ENCODE results near the gene KCP. TPM values are rescaled to one million over a fixed set of nuclear protein-coding genes. Genes with fewer than 3 reads are reported as not detected.

The KCP gene
- total RNA-seq, 1 experiment from 2014 or later = 2.7 TPM

DNA sequence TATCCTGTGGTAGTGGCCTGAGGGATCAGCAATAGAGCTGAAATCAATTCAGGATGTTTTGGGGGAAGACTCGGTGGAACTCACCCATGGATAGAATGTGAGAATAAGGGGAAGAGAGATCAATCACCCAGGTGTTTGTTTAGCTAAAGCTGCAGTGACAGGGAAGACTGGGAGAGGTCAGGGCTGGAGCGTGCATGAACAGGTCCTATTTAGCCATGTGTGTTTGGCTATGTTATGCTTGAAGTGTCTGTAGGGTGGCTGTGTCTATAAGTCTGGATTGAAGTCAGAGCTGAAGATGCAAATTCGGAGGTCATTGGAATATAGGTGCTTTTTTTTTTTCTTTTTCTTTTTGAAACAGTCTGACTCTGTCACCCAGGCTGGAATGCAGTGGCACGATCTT is 43.3 kb downstream of the KCP start:
- ChIA-PET POLR2A (interaction anchor here (1.0 kb wide), 2 partner anchors 16 to 34 kb away, joined by 3 to 4 read pairs; no protein-coding TSS in a partner anchor), CTCF (interaction anchor here (0.9 to 4.5 kb wide), 7 partner anchors 13 to 393 kb away, joined by 3 to 44 read pairs (median 4); no protein-coding TSS in a partner anchor)
- H3K9me3 Mint-ChIP-seq = no peaks in the 10 kb centered on the region
- ATAC-seq (no peak), DNase-seq (ENCODE audit: low spot score) (no peak)
- peaks cover 26% of the 10 kb centered on the region for H3K4me1 Mint-ChIP-seq
- no peak overlapping the region for H3K27ac Mint-ChIP-seq
- no peak overlapping the region; the same call in 1 of the 2 replicates for H3K4me3 Mint-ChIP-seq
- H3K36me3 Mint-ChIP-seq = peaks cover 9% of the 10 kb centered on the region
- TF ChIP-seq ATF1 (CRISPR knock-in tag; IDR thresholded peaks at IDR 0.05) (no peak), RORB (CRISPR knock-in tag; IDR thresholded peaks at IDR 0.05) (no peak), CBFB (CRISPR knock-in tag; IDR thresholded peaks at IDR 0.05; ENCODE audit: low read depth) (no peak), NFYB (CRISPR knock-in tag; conservative IDR thresholded peaks at IDR 0.05; ENCODE audit: low read depth) (no peak), KAT7 (CRISPR knock-in tag; IDR thresholded peaks at IDR 0.05; ENCODE audit: borderline replicate concordance) (no peak), GABPB1 (CRISPR knock-in tag; IDR thresholded peaks at IDR 0.05) (no peak)
- TF ChIP-seq, protein P1, sequence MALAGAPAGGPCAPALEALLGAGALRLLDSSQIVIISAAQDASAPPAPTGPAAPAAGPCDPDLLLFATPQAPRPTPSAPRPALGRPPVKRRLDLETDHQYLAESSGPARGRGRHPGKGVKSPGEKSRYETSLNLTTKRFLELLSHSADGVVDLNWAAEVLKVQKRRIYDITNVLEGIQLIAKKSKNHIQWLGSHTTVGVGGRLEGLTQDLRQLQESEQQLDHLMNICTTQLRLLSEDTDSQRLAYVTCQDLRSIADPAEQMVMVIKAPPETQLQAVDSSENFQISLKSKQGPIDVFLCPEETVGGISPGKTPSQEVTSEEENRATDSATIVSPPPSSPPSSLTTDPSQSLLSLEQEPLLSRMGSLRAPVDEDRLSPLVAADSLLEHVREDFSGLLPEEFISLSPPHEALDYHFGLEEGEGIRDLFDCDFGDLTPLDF (CRISPR knock-in tag; IDR thresholded peaks at IDR 0.05) = no peak
- TF ChIP-seq, protein P2, sequence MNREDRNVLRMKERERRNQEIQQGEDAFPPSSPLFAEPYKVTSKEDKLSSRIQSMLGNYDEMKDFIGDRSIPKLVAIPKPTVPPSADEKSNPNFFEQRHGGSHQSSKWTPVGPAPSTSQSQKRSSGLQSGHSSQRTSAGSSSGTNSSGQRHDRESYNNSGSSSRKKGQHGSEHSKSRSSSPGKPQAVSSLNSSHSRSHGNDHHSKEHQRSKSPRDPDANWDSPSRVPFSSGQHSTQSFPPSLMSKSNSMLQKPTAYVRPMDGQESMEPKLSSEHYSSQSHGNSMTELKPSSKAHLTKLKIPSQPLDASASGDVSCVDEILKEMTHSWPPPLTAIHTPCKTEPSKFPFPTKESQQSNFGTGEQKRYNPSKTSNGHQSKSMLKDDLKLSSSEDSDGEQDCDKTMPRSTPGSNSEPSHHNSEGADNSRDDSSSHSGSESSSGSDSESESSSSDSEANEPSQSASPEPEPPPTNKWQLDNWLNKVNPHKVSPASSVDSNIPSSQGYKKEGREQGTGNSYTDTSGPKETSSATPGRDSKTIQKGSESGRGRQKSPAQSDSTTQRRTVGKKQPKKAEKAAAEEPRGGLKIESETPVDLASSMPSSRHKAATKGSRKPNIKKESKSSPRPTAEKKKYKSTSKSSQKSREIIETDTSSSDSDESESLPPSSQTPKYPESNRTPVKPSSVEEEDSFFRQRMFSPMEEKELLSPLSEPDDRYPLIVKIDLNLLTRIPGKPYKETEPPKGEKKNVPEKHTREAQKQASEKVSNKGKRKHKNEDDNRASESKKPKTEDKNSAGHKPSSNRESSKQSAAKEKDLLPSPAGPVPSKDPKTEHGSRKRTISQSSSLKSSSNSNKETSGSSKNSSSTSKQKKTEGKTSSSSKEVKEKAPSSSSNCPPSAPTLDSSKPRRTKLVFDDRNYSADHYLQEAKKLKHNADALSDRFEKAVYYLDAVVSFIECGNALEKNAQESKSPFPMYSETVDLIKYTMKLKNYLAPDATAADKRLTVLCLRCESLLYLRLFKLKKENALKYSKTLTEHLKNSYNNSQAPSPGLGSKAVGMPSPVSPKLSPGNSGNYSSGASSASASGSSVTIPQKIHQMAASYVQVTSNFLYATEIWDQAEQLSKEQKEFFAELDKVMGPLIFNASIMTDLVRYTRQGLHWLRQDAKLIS (CRISPR knock-in tag; IDR thresholded peaks at IDR 0.05; ENCODE audit: borderline replicate concordance) = no peak
- TF ChIP-seq, protein P3, sequence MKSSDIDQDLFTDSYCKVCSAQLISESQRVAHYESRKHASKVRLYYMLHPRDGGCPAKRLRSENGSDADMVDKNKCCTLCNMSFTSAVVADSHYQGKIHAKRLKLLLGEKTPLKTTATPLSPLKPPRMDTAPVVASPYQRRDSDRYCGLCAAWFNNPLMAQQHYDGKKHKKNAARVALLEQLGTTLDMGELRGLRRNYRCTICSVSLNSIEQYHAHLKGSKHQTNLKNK (CRISPR knock-in tag; IDR thresholded peaks at IDR 0.05) = no peak
- H3K27me3 Mint-ChIP-seq (ENCODE audit: low read depth) = peaks cover 52% of the 10 kb centered on the region

DNA sequence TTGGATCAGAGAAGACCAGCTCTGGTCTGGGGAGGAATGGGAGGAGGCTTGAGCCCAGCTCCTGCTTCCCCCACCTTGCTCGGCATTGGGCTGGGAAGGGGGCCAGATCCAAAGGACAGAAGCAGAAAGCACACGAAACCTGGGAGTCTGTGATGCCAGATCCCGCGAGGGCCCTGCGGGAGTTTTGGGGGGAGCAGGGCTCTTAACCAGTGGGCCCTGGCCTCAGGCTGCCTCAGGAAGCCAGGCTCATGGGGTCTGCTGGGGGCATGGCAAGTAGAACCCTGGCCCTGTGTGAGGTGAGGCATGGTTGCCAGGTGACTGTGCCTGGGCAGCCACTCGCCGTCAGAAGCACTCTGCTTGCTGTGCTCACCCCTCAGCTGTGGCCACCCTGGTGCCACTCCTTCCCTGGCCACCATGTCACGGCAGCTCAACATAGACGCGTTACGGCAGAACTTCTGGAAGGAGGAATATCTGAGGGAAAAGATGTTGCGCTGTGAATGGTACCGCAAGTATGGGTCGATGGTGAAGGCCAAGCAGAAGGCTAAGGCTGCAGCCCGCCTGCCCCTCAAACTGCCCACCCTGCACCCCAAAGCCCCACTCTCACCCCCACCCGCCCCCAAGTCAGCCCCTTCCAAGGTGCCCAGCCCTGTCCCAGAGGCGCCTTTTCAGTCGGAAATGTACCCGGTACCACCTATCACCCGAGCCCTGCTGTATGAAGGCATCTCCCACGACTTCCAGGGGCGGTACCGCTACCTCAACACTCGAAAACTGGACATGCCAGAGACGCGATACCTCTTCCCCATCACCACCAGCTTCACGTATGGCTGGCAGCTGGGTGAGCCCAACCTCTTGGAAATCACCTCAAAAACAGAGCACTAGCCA is 44.3 kb downstream of the KCP start:
- ChIA-PET CTCF (no interaction called here), POLR2A (no interaction called here)
- DNase-seq (ENCODE audit: low spot score) (no peak), ATAC-seq (no peak)
- TF ChIP-seq NR3C1 (CRISPR knock-in tag; conservative IDR thresholded peaks at IDR 0.05; ENCODE audit: low read depth) (no peak), NR2C2 (CRISPR knock-in tag; IDR thresholded peaks at IDR 0.05) (no peak)
- TF ChIP-seq, protein P4, sequence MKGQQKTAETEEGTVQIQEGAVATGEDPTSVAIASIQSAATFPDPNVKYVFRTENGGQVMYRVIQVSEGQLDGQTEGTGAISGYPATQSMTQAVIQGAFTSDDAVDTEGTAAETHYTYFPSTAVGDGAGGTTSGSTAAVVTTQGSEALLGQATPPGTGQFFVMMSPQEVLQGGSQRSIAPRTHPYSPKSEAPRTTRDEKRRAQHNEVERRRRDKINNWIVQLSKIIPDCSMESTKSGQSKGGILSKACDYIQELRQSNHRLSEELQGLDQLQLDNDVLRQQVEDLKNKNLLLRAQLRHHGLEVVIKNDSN (CRISPR knock-in tag; IDR thresholded peaks at IDR 0.05) = no peak
- Mint-ChIP-seq H3K4me1 (peaks cover 29% of the 10 kb centered on the region), H3K9me3 (no peaks in the 10 kb centered on the region), H3K4me3 (no peak overlapping the region), H3K36me3 (peaks cover 9% of the 10 kb centered on the region), H3K27ac (no peak overlapping the region), H3K27me3 (ENCODE audit: low read depth) (peaks cover 42% of the 10 kb centered on the region)

DNA sequence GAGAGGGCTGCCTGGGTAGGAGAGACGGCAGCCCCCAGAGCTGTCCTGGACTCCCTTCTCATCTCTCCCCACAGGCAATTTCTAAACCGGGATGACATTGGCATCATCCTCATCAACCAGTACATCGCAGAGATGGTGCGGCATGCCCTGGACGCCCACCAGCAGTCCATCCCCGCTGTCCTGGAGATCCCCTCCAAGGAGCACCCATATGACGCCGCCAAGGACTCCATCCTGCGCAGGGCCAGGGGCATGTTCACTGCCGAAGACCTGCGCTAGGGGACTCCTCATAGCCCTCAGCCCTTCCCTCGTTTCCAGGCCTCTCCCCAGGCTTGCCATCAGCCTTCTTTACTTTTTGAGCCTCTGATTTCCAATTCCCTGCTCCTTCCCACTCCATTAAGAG is 45.2 kb downstream of the KCP start:
- no peak for ATAC-seq
- no peak for DNase-seq (ENCODE audit: low spot score)
- Mint-ChIP-seq H3K4me3 (no peak overlapping the region), H3K27me3 (ENCODE audit: low read depth) (peaks cover 32% of the 10 kb centered on the region), H3K27ac (peak overlapping the region; percentile 86; the same call in 1 of the 2 replicates), H3K4me1 (peaks cover 36% of the 10 kb centered on the region), H3K36me3 (peaks cover 9% of the 10 kb centered on the region), H3K9me3 (no peaks in the 10 kb centered on the region)
- ChIA-PET POLR2A (no interaction called here), CTCF (interaction anchor here (1.0 to 6.6 kb wide), 2 partner anchors 16 to 45 kb away, joined by 3 to 149 read pairs; partner anchors contain the start of gene KCP)
- TF ChIP-seq, protein P5, sequence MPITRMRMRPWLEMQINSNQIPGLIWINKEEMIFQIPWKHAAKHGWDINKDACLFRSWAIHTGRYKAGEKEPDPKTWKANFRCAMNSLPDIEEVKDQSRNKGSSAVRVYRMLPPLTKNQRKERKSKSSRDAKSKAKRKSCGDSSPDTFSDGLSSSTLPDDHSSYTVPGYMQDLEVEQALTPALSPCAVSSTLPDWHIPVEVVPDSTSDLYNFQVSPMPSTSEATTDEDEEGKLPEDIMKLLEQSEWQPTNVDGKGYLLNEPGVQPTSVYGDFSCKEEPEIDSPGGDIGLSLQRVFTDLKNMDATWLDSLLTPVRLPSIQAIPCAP (CRISPR knock-in tag; IDR thresholded peaks at IDR 0.05) = no peak
- TF ChIP-seq FOXP1 (CRISPR knock-in tag; IDR thresholded peaks at IDR 0.05; ENCODE audit: borderline replicate concordance) (no peak), GTF2I (CRISPR knock-in tag; conservative IDR thresholded peaks at IDR 0.05) (no peak), FOXK1 (CRISPR knock-in tag; IDR thresholded peaks at IDR 0.05) (no peak), ATF1 (CRISPR knock-in tag; IDR thresholded peaks at IDR 0.05) (no peak)
- TF ChIP-seq, protein P6, sequence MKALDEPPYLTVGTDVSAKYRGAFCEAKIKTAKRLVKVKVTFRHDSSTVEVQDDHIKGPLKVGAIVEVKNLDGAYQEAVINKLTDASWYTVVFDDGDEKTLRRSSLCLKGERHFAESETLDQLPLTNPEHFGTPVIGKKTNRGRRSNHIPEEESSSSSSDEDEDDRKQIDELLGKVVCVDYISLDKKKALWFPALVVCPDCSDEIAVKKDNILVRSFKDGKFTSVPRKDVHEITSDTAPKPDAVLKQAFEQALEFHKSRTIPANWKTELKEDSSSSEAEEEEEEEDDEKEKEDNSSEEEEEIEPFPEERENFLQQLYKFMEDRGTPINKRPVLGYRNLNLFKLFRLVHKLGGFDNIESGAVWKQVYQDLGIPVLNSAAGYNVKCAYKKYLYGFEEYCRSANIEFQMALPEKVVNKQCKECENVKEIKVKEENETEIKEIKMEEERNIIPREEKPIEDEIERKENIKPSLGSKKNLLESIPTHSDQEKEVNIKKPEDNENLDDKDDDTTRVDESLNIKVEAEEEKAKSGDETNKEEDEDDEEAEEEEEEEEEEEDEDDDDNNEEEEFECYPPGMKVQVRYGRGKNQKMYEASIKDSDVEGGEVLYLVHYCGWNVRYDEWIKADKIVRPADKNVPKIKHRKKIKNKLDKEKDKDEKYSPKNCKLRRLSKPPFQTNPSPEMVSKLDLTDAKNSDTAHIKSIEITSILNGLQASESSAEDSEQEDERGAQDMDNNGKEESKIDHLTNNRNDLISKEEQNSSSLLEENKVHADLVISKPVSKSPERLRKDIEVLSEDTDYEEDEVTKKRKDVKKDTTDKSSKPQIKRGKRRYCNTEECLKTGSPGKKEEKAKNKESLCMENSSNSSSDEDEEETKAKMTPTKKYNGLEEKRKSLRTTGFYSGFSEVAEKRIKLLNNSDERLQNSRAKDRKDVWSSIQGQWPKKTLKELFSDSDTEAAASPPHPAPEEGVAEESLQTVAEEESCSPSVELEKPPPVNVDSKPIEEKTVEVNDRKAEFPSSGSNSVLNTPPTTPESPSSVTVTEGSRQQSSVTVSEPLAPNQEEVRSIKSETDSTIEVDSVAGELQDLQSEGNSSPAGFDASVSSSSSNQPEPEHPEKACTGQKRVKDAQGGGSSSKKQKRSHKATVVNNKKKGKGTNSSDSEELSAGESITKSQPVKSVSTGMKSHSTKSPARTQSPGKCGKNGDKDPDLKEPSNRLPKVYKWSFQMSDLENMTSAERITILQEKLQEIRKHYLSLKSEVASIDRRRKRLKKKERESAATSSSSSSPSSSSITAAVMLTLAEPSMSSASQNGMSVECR (CRISPR knock-in tag; IDR thresholded peaks at IDR 0.05; ENCODE audit: borderline replicate concordance) = no peak
